Stimulated activated CD8-positive, alpha-beta memory T cell treated with anti-CD3 and anti-CD28 coated beads, Interleukin-2, amount 100 ng/mL, for 1 hour (primary cell): Measurements from ENCODE around the gene LRRK1.

Experiments used
- DNase-seq, 2 donors: peaks; one replicate each; pipeline ENCODE4 v3.0.0-alpha.2; 2020; ENCODE audit warnings: low read depth in 2 of 2

Gene LRRK1

GRCh38 chr15:100909989-100910955, 8.9 kb upstream of the LRRK1 start:
- no peak for DNase-seq

GRCh38 chr15:100911086-100911485, 8.1 kb upstream of the LRRK1 start:
- no peak for DNase-seq

- no peak for DNase-seq
Observed at GRCh38 chr15:100913961-100914360, 5.2 kb upstream of the LRRK1 start.

- no peak for DNase-seq
Observed at GRCh38 chr15:100914876-100915275, 4.3 kb upstream of the LRRK1 start.

GRCh38 chr15:100918034-100918689, 995 bp upstream of the LRRK1 start:
- peak; percentile 10 to 24 for DNase-seq

- no peak for DNase-seq
Observed at GRCh38 chr15:100919481-100920405, 586 bp downstream of the LRRK1 start.

GRCh38 chr15:100920516-100921135, 1.5 kb downstream of the LRRK1 start:
- no peak for DNase-seq

GRCh38 chr15:100922192-100923040, 3.3 kb downstream of the LRRK1 start:
- no peak for DNase-seq

- DNase-seq = no peak
Observed at GRCh38 chr15:100923076-100923475, 3.9 kb downstream of the LRRK1 start.

GRCh38 chr15:100923902-100924301, 4.7 kb downstream of the LRRK1 start:
- DNase-seq = no peak

- DNase-seq = no peak
Observed at GRCh38 chr15:100924436-100924835, 5.3 kb downstream of the LRRK1 start.

GRCh38 chr15:100925480-100925879, 6.3 kb downstream of the LRRK1 start:
- no peak for DNase-seq

GRCh38 chr15:100926258-100926657, 7.1 kb downstream of the LRRK1 start:
- no peak for DNase-seq

- no peak for DNase-seq
Observed at GRCh38 chr15:100926971-100927756, 8.0 kb downstream of the LRRK1 start.

- DNase-seq = no peak
Observed at GRCh38 chr15:100928632-100929280, 9.6 kb downstream of the LRRK1 start.

- DNase-seq = no peak
Observed at GRCh38 chr15:100929641-100930042, 10.5 kb downstream of the LRRK1 start.

- no peak for DNase-seq
Observed at GRCh38 chr15:100930306-100930848, 11.2 kb downstream of the LRRK1 start.

GRCh38 chr15:100931143-100931890, 12.2 kb downstream of the LRRK1 start:
- no peak for DNase-seq
